Left lung (tissue), 10 donors: ENCODE measurements around the gene MYB. TPM values are rescaled to one million over a fixed set of nuclear protein-coding genes. Genes with fewer than 3 reads are reported as not detected.
A peak's percentile ranks its signal among the peaks of the same experiment; 100 is the strongest.

ENCODE experiments used
- ATAC-seq: fragments of 200-7000 bp; cut with Tn5 transposase; one replicate; pipeline ENCODE4 v1.9.1; 2020; ENCODE audit warnings: moderate library complexity
- DNase-seq, 4 donors: peaks; one replicate each; pipeline ENCODE4 v3.0.0-alpha.2; 2013 to 2020
- H3K27ac ChIP-seq, 2 donors: fragments of 200-600 bp; sonication (generic) in 1 of 2; one replicate each; pipeline versions ENCODE4 v1.5.0 to v1.8.0; 2020 to 2021
- H3K27me3 ChIP-seq, 2 donors: fragments of 200-600 bp; sonication (generic) in 1 of 2; one replicate each; pipeline versions ENCODE4 v1.5.0 to v1.8.0; 2020 to 2021
- H3K36me3 ChIP-seq, 2 donors: fragments of 200-600 bp; sonication (generic) in 1 of 2; one replicate each; pipeline versions ENCODE4 v1.5.0 to v1.8.0; 2020 to 2021
- H3K4me1 ChIP-seq, 2 donors: fragments of 200-600 bp; one replicate each; pipeline ENCODE4 v1.8.0; 2021
- H3K4me3 ChIP-seq, 2 donors: fragments of 200-600 bp; sonication (generic) in 1 of 2; one replicate each; pipeline versions ENCODE4 v1.5.0 to v1.8.0; 2020 to 2021; ENCODE audit warnings: mild to moderate bottlenecking in 1 of 2
- H3K9me3 ChIP-seq, 2 donors: fragments of 200-600 bp; sonication (generic) in 1 of 2; one replicate each; pipeline versions ENCODE4 v1.5.0 to v1.8.0; 2020 to 2021
- CTCF ChIP-seq, 2 donors: fragments of 200-600 bp; sonication (generic) in 1 of 2; IDR thresholded peaks; one replicate each; pipeline versions ENCODE4 v1.5.0 to v1.8.0; 2021; ENCODE audit warnings: antibody characterized with exemption in 2 of 2
- intact Hi-C, 2 donors: fragments of 100-400 bp; cut with DNase I; formaldehyde crosslinking; loops; one replicate each; pipeline versions ENCODE4 v1.11.2 to v1.14.2; 2022
- polyA plus RNA-seq, 6 donors: library from polyadenylated mRNA; unstranded; fragments of 120-200 nt; gene quantifications; one replicate each; pipeline ENCODE4 v1.2.1, GENCODE V29; 2013; ENCODE audit not compliant: insufficient read length in 6 of 6
- total RNA-seq, 2 donors: library from RNA; stranded (reverse); fragmentation: NEBNext Ultra II Directional; extraction: Animal tissue kit (Norgen Biotek cat#: 25700); gene quantifications; one replicate each; pipeline ENCODE4 v1.2.1, GENCODE V29; 2021
- donor health status: DM: no; HTN: yes; CAD: no.
- donor health status: DM: no; HTN: no; CAD: no.

The MYB gene
- total and polyA plus RNA-seq, 8 donors = 1.3 to 6.4 (median 3.7) TPM

GRCh38 chr6:135179372-135179771, 1.7 kb upstream of the MYB start:
- Histone ChIP-seq H3K4me1 (peaks cover 0 to 46% of the 10 kb centered on the region in 2 donors), H3K27me3 (peaks cover 17 to 29% of the 10 kb centered on the region in 2 donors), H3K36me3 (no peaks in the 10 kb centered on the region), H3K9me3 (no peaks in the 10 kb centered on the region), H3K27ac (no peak overlapping the region), H3K4me3 (no peak overlapping the region)
- no peak for TF ChIP-seq CTCF (IDR thresholded peaks at IDR 0.05)
- intact Hi-C loops = no loop called here
- ATAC-seq (no peak), DNase-seq (no peak)

- ATAC-seq = no peak
- DNase-seq = no peak
Measured at GRCh38 chr6:135179920-135180541, 1.1 kb upstream of the MYB start.

GRCh38 chr6:135181333-135182070, 394 bp downstream of the MYB start:
- no peak for TF ChIP-seq CTCF (IDR thresholded peaks at IDR 0.05)
- H3K36me3 ChIP-seq = no peaks in the 10 kb centered on the region
- peaks cover 0 to 44% of the 10 kb centered on the region in 2 donors for H3K4me1 ChIP-seq
- peak overlapping the region; percentile 36 to 55 for H3K4me3 ChIP-seq
- intact Hi-C loops = no loop called here
- DNase-seq (peak in 1 of 4 donors; percentile 68), ATAC-seq (no peak)
- H3K9me3 ChIP-seq = no peaks in the 10 kb centered on the region
- peaks cover 22 to 45% of the 10 kb centered on the region in 2 donors for H3K27me3 ChIP-seq
- H3K27ac ChIP-seq = no peak overlapping the region

More at GRCh38 chr6:135179920-135180541, 1.1 kb upstream of the MYB start:
- H3K27ac ChIP-seq = no peak overlapping the region
- H3K27me3 ChIP-seq = peaks cover 17 to 34% of the 10 kb centered on the region in 2 donors
- no peaks in the 10 kb centered on the region for H3K36me3 ChIP-seq
- no peak for TF ChIP-seq CTCF (IDR thresholded peaks at IDR 0.05)
- H3K4me3 ChIP-seq = peak overlapping the region; percentile 27 to 55
- intact Hi-C loops = no loop called here
- no peaks in the 10 kb centered on the region for H3K9me3 ChIP-seq
- peaks cover 0 to 46% of the 10 kb centered on the region in 2 donors for H3K4me1 ChIP-seq

- peaks cover 22 to 45% of the 10 kb centered on the region in 2 donors for H3K27me3 ChIP-seq
- no peaks in the 10 kb centered on the region for H3K36me3 ChIP-seq
- peak overlapping the region; percentile 36 to 55 for H3K4me3 ChIP-seq
- TF ChIP-seq CTCF (IDR thresholded peaks at IDR 0.05) = no peak
- peak overlapping the region in 1 of 2 donors; percentile 46 for H3K27ac ChIP-seq
- H3K9me3 ChIP-seq = no peaks in the 10 kb centered on the region
- H3K4me1 ChIP-seq = peaks cover 0 to 41% of the 10 kb centered on the region in 2 donors
- peak; percentile 52 for ATAC-seq
- peak in 2 of 4 donors; percentile 42 to 90 for DNase-seq
- intact Hi-C loops = no loop called here
Measured at GRCh38 chr6:135182071-135183001, 1.2 kb downstream of the MYB start.
